Panc1 (cell line): ENCODE data around the gene CDC26.

Source experiments
- POLR2AphosphoS5 ChIP-seq: IDR thresholded peaks from 2 replicates; pipeline ENCODE4 v1.6.1; 2012; ENCODE audit warnings: mild to moderate bottlenecking, low read depth, low read length, moderate library complexity
- TCF7L2 ChIP-seq: IDR thresholded peaks from 2 replicates; pipeline ENCODE4 v1.6.1; 2011; ENCODE audit warnings: mild to moderate bottlenecking, low read depth, low read length, inconsistent platforms
- TF ChIP-seq, protein P1 (sequence below): fragments of 450-650 bp; IDR thresholded peaks from 2 replicates; pipeline ENCODE4 v1.5.1; 2017; ENCODE audit warnings: mild to moderate bottlenecking
- TF ChIP-seq, protein P2 (sequence below), 2 experiments: IDR thresholded peaks; 2 replicates each; pipeline ENCODE4 v1.6.1; 2011 to 2012; ENCODE audit warnings: low read depth in 2 of 2, control low read depth in 1 of 2, low read length in 1 of 2, mild to moderate bottlenecking in 1 of 2, moderate library complexity in 1 of 2; ENCODE audit not compliant: insufficient read depth in 1 of 2

DNA sequence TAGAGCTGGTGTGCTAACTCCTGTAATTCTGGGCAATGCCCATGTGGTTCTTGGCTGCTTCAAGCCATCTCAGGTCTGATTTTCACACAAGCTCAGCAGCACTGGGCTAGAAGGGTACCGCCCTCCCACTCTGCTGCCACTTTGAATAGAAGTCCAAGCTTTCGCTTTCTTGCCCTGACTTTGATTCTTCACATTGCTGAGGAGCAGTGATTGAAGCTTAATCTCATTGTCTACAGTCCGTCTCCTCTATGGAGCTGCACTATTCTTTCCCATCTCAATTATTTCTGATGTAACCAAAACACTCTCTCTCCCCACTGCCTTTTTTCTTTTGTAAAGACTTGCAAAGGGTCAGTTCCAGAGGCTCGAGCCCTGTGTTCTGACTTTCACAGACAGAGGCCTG, 40.7 kb upstream of the CDC26 start:
- TF ChIP-seq, protein P1, sequence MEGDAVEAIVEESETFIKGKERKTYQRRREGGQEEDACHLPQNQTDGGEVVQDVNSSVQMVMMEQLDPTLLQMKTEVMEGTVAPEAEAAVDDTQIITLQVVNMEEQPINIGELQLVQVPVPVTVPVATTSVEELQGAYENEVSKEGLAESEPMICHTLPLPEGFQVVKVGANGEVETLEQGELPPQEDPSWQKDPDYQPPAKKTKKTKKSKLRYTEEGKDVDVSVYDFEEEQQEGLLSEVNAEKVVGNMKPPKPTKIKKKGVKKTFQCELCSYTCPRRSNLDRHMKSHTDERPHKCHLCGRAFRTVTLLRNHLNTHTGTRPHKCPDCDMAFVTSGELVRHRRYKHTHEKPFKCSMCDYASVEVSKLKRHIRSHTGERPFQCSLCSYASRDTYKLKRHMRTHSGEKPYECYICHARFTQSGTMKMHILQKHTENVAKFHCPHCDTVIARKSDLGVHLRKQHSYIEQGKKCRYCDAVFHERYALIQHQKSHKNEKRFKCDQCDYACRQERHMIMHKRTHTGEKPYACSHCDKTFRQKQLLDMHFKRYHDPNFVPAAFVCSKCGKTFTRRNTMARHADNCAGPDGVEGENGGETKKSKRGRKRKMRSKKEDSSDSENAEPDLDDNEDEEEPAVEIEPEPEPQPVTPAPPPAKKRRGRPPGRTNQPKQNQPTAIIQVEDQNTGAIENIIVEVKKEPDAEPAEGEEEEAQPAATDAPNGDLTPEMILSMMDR: no peak
- TF ChIP-seq POLR2AphosphoS5: no peak
- TF ChIP-seq, protein P2, sequence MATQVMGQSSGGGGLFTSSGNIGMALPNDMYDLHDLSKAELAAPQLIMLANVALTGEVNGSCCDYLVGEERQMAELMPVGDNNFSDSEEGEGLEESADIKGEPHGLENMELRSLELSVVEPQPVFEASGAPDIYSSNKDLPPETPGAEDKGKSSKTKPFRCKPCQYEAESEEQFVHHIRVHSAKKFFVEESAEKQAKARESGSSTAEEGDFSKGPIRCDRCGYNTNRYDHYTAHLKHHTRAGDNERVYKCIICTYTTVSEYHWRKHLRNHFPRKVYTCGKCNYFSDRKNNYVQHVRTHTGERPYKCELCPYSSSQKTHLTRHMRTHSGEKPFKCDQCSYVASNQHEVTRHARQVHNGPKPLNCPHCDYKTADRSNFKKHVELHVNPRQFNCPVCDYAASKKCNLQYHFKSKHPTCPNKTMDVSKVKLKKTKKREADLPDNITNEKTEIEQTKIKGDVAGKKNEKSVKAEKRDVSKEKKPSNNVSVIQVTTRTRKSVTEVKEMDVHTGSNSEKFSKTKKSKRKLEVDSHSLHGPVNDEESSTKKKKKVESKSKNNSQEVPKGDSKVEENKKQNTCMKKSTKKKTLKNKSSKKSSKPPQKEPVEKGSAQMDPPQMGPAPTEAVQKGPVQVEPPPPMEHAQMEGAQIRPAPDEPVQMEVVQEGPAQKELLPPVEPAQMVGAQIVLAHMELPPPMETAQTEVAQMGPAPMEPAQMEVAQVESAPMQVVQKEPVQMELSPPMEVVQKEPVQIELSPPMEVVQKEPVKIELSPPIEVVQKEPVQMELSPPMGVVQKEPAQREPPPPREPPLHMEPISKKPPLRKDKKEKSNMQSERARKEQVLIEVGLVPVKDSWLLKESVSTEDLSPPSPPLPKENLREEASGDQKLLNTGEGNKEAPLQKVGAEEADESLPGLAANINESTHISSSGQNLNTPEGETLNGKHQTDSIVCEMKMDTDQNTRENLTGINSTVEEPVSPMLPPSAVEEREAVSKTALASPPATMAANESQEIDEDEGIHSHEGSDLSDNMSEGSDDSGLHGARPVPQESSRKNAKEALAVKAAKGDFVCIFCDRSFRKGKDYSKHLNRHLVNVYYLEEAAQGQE (IDR thresholded peaks at IDR 0.05; ENCODE audit: insufficient read depth in 1 of 2, low read depth in 2 of 2, low read length in 1 of 2): no peak
- TF ChIP-seq TCF7L2: no peak
